Uterine smooth muscle cell (primary cell): ENCODE data around the gene PRRC2B. TPM values are rescaled to one million over a fixed set of nuclear protein-coding genes. Genes with fewer than 3 reads are reported as not detected.

ENCODE experiments used
- total RNA-seq: library from RNA; depleted of rRNA; stranded (reverse); fragments of >200 nt; gene quantifications from 2 replicates; pipeline ENCODE4 v1.2.3, GENCODE V29; 2014

Gene PRRC2B
- 42.4 and 59.5 TPM in 2 replicates for total RNA-seq

GRCh38 chr9:131393622-131394463 lies at the start of gene PRRC2B:
Gene PRRC2B (plus strand): TSS chr9:131394086. CDS start chr9:131430145, 36,059 bp downstream.

GRCh38 chr9:131502781-131503625 lies 109.1 kb downstream of the PRRC2B start, which contains the start of gene POMT1:
Gene POMT1 (plus strand): TSS chr9:131502918. CDS start chr9:131504219, 1,301 bp downstream.

GRCh38 chr9:131530920-131531832 lies 137.3 kb downstream of the PRRC2B start, which contains the start of gene UCK1:
Gene UCK1 (minus strand): TSS chr9:131531263. CDS start chr9:131531174, 89 bp downstream.

GRCh38 chr9:131545003-131545785 lies 151.3 kb downstream of the PRRC2B start, which contains the start of gene PRRT1B:
Gene PRRT1B (plus strand): TSS chr9:131545523. CDS start chr9:131545616, 93 bp downstream.

Other genes starting within 250 kb of the PRRC2B start
- 0.22 and 0.37 TPM in 2 replicates for gene FAM78A, start 117.6 kb upstream of the PRRC2B start, total RNA-seq
- gene PLPP7, start 104.4 kb upstream of the PRRC2B start, total RNA-seq, result 7.9 and 10.2 TPM in 2 replicates
- gene POMT1, start 108.8 kb downstream of the PRRC2B start, total RNA-seq, result 26.2 and 38.6 TPM in 2 replicates
- gene UCK1, start 137.2 kb downstream of the PRRC2B start, total RNA-seq, result 19.7 and 24.2 TPM in 2 replicates
- gene PRRT1B, start 151.4 kb downstream of the PRRC2B start, total RNA-seq, result not detected in 2 replicates